HepG2 (cell line): ENCODE measurements around the gene SRXN1. TPM values are rescaled to one million over a fixed set of nuclear protein-coding genes. Genes with fewer than 3 reads are reported as not detected.

ENCODE experiments used
- ETV5 ChIP-seq: IDR thresholded peaks from 2 replicates; pipeline ENCODE4 v1.6.1; 2018; ENCODE audit warnings: missing biosample characterization, missing genetic modification reagents, inconsistent platforms, borderline replicate concordance
- FOXM1 ChIP-seq: sonication (generic); formaldehyde crosslinking; IDR thresholded peaks from 2 replicates; pipeline ENCODE4 v1.5.0; 2020; ENCODE audit warnings: missing genetic modification reagents
- NPAS2 ChIP-seq: sonication (generic); formaldehyde crosslinking; IDR thresholded peaks from 2 replicates; pipeline ENCODE4 v1.8.0; 2022; ENCODE audit warnings: mild to moderate bottlenecking, missing genetic modification reagents, borderline replicate concordance
- NRL ChIP-seq: sonication (generic); formaldehyde crosslinking; IDR thresholded peaks from 2 replicates; pipeline ENCODE4 v1.5.0; 2020; ENCODE audit warnings: missing genetic modification reagents, mild to moderate bottlenecking, moderate library complexity, borderline replicate concordance
- PAX8 ChIP-seq: sonication (generic); formaldehyde crosslinking; IDR thresholded peaks from 2 replicates; pipeline ENCODE4 v1.8.0; 2022; ENCODE audit warnings: mild to moderate bottlenecking, missing genetic modification reagents, borderline replicate concordance
- REL ChIP-seq: sonication (generic); formaldehyde crosslinking; conservative IDR thresholded peaks from 2 replicates; pipeline ENCODE4 v1.8.0; 2022; ENCODE audit warnings: mild to moderate bottlenecking, missing genetic modification reagents, moderate library complexity
- SMARCC2 ChIP-seq: fragments of 450-650 bp; IDR thresholded peaks from 2 replicates; pipeline ENCODE4 v1.6.1; 2017; ENCODE audit warnings: antibody characterized with exemption, mild to moderate bottlenecking
- ZFP37 ChIP-seq: sonication (generic); formaldehyde crosslinking; IDR thresholded peaks from 2 replicates; pipeline ENCODE4 v1.4.0; 2020; ENCODE audit warnings: missing genetic modification reagents, borderline replicate concordance
- ZNF614 ChIP-seq: IDR thresholded peaks from 2 replicates; pipeline ENCODE4 v1.6.1; 2018; ENCODE audit warnings: missing biosample characterization, missing genetic modification reagents, inconsistent platforms, borderline replicate concordance
- ZNF761 ChIP-seq: sonication (generic); formaldehyde crosslinking; conservative IDR thresholded peaks from 2 replicates; pipeline ENCODE4 v1.4.0; 2020; ENCODE audit warnings: mild to moderate bottlenecking, missing genetic modification reagents
- ZNF766 ChIP-seq: sonication (generic); formaldehyde crosslinking; IDR thresholded peaks from 2 replicates; pipeline ENCODE4 v1.5.0; 2020; ENCODE audit warnings: missing genetic modification reagents, borderline replicate concordance
- polyA plus RNA-seq, 8 experiments: library from polyadenylated mRNA; depleted of rRNA in 3 of 8; stranded (reverse) in 7 of 8; unstranded in 1 of 8; fragments of >200 nt; fragmentation: Illumina TruSeq in 4 of 8; extraction: Trizol in 4 of 8; gene quantifications; 2 replicates each; pipeline versions ENCODE4 v1.2.1 to v1.2.3, GENCODE V29; 2011 to 2016; ENCODE audit warnings: low read depth in 4 of 8, missing spikeins in 1 of 8, mixed read lengths in 1 of 8; ENCODE audit not compliant: insufficient read depth in 1 of 8
- total RNA-seq, 5 experiments: library from RNA; depleted of rRNA; stranded (reverse); fragments of >200 nt; fragmentation: Illumina TruSeq; extraction: Trizol; gene quantifications; 2 replicates each; pipeline ENCODE4 v1.2.3, GENCODE V29; 2016; ENCODE audit warnings: low read depth in 1 of 5
- TF ChIP-seq, protein P1 (sequence below): sonication (generic); formaldehyde crosslinking; IDR thresholded peaks from 2 replicates; pipeline ENCODE4 v1.4.0; 2020; ENCODE audit warnings: low read depth, missing genetic modification reagents
- TF ChIP-seq, protein P2 (sequence below): sonication (generic); formaldehyde crosslinking; IDR thresholded peaks from 2 replicates; pipeline ENCODE4 v1.9.0; 2021; ENCODE audit warnings: mild to moderate bottlenecking, missing genetic modification reagents
- TF ChIP-seq, protein P3 (sequence below): sonication (generic); formaldehyde crosslinking; IDR thresholded peaks from 2 replicates; pipeline ENCODE4 v1.4.0; 2020; ENCODE audit warnings: missing genetic modification reagents, borderline replicate concordance

SRXN1 gene
- total and polyA plus RNA-seq, 2 of the 13 experiments (the other 11 are each of a cell fraction or from before 2014, with no cell fraction given): 29.9 to 87.7 TPM

DNA sequence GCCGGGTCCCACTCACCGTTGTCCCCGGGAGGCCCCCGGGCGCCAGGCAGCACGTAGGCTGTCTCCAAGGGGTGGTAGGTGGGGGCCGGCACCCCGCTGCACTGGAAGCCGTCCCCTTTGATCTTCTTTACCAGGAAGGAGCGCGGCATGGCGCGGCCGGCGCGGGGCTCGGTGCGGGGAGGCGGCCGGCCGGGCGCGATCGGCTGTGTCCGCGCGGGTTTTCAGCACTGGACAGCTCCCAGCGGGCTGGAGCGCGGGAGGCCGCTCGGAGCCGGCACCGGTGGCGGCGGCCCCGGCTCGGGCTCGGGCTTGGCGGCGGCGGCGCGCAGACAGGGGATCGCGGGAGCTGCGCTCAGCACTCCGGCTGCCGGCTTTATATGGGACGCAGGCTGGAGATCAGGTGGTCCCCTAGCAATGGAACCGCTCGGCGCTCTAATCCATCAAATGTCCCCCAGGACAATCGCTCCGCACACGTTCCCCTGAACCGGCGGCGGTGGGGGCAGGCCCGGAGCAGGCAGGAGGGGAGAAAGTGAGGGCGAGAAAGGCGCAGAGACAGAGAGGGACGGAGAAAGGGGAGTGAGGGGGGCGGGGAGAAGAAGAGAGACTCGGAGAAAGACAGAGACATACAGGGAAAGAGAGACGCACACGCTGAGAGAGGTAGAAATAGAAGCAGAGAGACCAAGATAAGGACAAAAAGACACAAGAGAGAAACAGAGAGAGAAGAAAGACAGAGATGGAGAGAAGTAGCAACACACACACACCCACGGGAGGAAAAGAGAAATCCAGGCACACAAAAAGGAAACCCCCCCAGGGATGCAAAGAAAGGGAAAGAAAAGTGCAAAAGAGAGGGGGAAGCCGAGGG, 22.7 kb upstream of the SRXN1 start, which contains the start of gene SCRT2 (continued):
- TF ChIP-seq NRL (CRISPR knock-in tag) (no peak; the same call in 1 of the 2 replicates), ETV5 (CRISPR knock-in tag) (no peak), ZNF614 (CRISPR knock-in tag) (peak; percentile 43; the same call in 1 of the 2 replicates), PAX8 (CRISPR knock-in tag) (peak; percentile 98; the same call in 1 of the 2 replicates), ZNF761 (CRISPR knock-in tag) (peak; percentile 95), ZNF766 (CRISPR knock-in tag) (peak; percentile 100), SMARCC2 (peak; percentile 78; the same call in 1 of the 2 replicates), ZFP37 (CRISPR knock-in tag) (peak; percentile 71; the same call in 1 of the 2 replicates), REL (CRISPR knock-in tag) (peak; percentile 90), FOXM1 (CRISPR knock-in tag) (0 out of 2 replicates have a peak, but pooled peaks have one; percentile 84), NPAS2 (CRISPR knock-in tag) (no peak)
- TF ChIP-seq, protein P1, sequence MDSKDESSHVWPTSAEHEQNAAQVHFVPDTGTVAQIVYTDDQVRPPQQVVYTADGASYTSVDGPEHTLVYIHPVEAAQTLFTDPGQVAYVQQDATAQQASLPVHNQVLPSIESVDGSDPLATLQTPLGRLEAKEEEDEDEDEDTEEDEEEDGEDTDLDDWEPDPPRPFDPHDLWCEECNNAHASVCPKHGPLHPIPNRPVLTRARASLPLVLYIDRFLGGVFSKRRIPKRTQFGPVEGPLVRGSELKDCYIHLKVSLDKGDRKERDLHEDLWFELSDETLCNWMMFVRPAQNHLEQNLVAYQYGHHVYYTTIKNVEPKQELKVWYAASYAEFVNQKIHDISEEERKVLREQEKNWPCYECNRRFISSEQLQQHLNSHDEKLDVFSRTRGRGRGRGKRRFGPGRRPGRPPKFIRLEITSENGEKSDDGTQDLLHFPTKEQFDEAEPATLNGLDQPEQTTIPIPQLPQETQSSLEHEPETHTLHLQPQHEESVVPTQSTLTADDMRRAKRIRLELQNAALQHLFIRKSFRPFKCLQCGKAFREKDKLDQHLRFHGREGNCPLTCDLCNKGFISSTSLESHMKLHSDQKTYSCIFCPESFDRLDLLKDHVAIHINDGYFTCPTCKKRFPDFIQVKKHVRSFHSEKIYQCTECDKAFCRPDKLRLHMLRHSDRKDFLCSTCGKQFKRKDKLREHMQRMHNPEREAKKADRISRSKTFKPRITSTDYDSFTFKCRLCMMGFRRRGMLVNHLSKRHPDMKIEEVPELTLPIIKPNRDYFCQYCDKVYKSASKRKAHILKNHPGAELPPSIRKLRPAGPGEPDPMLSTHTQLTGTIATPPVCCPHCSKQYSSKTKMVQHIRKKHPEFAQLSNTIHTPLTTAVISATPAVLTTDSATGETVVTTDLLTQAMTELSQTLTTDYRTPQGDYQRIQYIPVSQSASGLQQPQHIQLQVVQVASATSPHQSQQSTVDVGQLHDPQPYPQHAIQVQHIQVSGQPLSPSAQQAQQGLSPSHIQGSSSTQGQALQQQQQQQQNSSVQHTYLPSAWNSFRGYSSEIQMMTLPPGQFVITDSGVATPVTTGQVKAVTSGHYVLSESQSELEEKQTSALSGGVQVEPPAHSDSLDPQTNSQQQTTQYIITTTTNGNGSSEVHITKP (CRISPR knock-in tag): no peak
- TF ChIP-seq, protein P2, sequence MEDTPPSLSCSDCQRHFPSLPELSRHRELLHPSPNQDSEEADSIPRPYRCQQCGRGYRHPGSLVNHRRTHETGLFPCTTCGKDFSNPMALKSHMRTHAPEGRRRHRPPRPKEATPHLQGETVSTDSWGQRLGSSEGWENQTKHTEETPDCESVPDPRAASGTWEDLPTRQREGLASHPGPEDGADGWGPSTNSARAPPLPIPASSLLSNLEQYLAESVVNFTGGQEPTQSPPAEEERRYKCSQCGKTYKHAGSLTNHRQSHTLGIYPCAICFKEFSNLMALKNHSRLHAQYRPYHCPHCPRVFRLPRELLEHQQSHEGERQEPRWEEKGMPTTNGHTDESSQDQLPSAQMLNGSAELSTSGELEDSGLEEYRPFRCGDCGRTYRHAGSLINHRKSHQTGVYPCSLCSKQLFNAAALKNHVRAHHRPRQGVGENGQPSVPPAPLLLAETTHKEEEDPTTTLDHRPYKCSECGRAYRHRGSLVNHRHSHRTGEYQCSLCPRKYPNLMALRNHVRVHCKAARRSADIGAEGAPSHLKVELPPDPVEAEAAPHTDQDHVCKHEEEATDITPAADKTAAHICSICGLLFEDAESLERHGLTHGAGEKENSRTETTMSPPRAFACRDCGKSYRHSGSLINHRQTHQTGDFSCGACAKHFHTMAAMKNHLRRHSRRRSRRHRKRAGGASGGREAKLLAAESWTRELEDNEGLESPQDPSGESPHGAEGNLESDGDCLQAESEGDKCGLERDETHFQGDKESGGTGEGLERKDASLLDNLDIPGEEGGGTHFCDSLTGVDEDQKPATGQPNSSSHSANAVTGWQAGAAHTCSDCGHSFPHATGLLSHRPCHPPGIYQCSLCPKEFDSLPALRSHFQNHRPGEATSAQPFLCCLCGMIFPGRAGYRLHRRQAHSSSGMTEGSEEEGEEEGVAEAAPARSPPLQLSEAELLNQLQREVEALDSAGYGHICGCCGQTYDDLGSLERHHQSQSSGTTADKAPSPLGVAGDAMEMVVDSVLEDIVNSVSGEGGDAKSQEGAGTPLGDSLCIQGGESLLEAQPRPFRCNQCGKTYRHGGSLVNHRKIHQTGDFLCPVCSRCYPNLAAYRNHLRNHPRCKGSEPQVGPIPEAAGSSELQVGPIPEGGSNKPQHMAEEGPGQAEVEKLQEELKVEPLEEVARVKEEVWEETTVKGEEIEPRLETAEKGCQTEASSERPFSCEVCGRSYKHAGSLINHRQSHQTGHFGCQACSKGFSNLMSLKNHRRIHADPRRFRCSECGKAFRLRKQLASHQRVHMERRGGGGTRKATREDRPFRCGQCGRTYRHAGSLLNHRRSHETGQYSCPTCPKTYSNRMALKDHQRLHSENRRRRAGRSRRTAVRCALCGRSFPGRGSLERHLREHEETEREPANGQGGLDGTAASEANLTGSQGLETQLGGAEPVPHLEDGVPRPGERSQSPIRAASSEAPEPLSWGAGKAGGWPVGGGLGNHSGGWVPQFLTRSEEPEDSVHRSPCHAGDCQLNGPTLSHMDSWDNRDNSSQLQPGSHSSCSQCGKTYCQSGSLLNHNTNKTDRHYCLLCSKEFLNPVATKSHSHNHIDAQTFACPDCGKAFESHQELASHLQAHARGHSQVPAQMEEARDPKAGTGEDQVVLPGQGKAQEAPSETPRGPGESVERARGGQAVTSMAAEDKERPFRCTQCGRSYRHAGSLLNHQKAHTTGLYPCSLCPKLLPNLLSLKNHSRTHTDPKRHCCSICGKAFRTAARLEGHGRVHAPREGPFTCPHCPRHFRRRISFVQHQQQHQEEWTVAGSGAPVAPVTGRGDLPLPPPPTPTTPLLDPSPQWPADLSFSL (CRISPR knock-in tag): no peak
- TF ChIP-seq, protein P3, sequence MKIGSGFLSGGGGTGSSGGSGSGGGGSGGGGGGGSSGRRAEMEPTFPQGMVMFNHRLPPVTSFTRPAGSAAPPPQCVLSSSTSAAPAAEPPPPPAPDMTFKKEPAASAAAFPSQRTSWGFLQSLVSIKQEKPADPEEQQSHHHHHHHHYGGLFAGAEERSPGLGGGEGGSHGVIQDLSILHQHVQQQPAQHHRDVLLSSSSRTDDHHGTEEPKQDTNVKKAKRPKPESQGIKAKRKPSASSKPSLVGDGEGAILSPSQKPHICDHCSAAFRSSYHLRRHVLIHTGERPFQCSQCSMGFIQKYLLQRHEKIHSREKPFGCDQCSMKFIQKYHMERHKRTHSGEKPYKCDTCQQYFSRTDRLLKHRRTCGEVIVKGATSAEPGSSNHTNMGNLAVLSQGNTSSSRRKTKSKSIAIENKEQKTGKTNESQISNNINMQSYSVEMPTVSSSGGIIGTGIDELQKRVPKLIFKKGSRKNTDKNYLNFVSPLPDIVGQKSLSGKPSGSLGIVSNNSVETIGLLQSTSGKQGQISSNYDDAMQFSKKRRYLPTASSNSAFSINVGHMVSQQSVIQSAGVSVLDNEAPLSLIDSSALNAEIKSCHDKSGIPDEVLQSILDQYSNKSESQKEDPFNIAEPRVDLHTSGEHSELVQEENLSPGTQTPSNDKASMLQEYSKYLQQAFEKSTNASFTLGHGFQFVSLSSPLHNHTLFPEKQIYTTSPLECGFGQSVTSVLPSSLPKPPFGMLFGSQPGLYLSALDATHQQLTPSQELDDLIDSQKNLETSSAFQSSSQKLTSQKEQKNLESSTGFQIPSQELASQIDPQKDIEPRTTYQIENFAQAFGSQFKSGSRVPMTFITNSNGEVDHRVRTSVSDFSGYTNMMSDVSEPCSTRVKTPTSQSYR: peak; percentile 67
